Parathyroid adenoma (tissue), 2 donors: Measurements from ENCODE around the gene ENPEP.
A peak's percentile ranks its signal among the peaks of the same experiment; 100 is the strongest.

Experiments
- H2AFZ ChIP-seq: fragments of 300-600 bp; sonication (generic); one replicate; pipeline ENCODE4 v1.7.0; 2017; ENCODE audit warnings: antibody characterized with exemption, mild to moderate bottlenecking
- H3K27ac ChIP-seq: fragments of 300-600 bp; sonication (generic); one replicate; pipeline ENCODE4 v1.7.0; 2017
- H3K27me3 ChIP-seq: fragments of 300-600 bp; sonication (generic); one replicate; pipeline ENCODE4 v1.7.0; 2017; ENCODE audit warnings: low read length; ENCODE audit not compliant: control insufficient read depth, insufficient read depth
- H3K36me3 ChIP-seq: fragments of 300-600 bp; sonication (generic); one replicate; pipeline ENCODE4 v1.7.0; 2017; ENCODE audit warnings: low read length; ENCODE audit not compliant: control insufficient read depth, insufficient read depth
- H3K4me1 ChIP-seq: fragments of 300-600 bp; sonication (generic); one replicate; pipeline ENCODE4 v1.7.0; 2017; ENCODE audit warnings: control low read depth
- H3K4me2 ChIP-seq: fragments of 300-600 bp; sonication (generic); one replicate; pipeline ENCODE4 v1.7.0; 2017; ENCODE audit warnings: low read length
- H3K4me3 ChIP-seq: fragments of 300-600 bp; sonication (generic); one replicate; pipeline ENCODE4 v1.7.0; 2017; ENCODE audit warnings: low read depth, low read length
- H3K79me2 ChIP-seq: fragments of 300-600 bp; sonication (generic); one replicate; pipeline ENCODE4 v1.7.0; 2017; ENCODE audit warnings: control low read depth
- H3K9ac ChIP-seq: fragments of 300-600 bp; sonication (generic); one replicate; pipeline ENCODE4 v1.7.0; 2017; ENCODE audit warnings: mild to moderate bottlenecking
- H3K9me3 ChIP-seq: fragments of 300-600 bp; sonication (generic); one replicate; pipeline ENCODE4 v1.7.0; 2017; ENCODE audit warnings: low read length; ENCODE audit not compliant: control insufficient read depth
- CTCF ChIP-seq: fragments of 300-600 bp; sonication (generic); IDR thresholded peaks from one replicate; pipeline ENCODE4 v1.7.0; 2017; ENCODE audit warnings: antibody characterized with exemption, mild to moderate bottlenecking
- donor health status: primary hyperparathyroidism.

ENPEP gene

GRCh38 chr4:110477836-110478235, 1.9 kb downstream of the ENPEP start:
- Histone ChIP-seq H2AFZ (no peak overlapping the region), H3K4me2 (peak overlapping the region; percentile 83), H3K36me3 (no peaks in the 10 kb centered on the region), H3K9ac (no peak overlapping the region), H3K27ac (peak overlapping the region; percentile 11), H3K4me1 (no peaks in the 10 kb centered on the region), H3K27me3 (no peaks in the 10 kb centered on the region), H3K4me3 (peak overlapping the region; percentile 79), H3K79me2 (no peaks in the 10 kb centered on the region), H3K9me3 (no peaks in the 10 kb centered on the region)
- no peak for TF ChIP-seq CTCF

GRCh38 chr4:110480031-110480549, 4.1 kb downstream of the ENPEP start:
- Histone ChIP-seq H3K4me2 (peak overlapping the region; percentile 11), H3K4me3 (peak overlapping the region; percentile 21)

GRCh38 chr4:110480746-110481271, 4.9 kb downstream of the ENPEP start:
- Histone ChIP-seq H3K4me3 (peak overlapping the region; percentile 21), H2AFZ (no peak overlapping the region)

More at GRCh38 chr4:110480031-110480549, 4.1 kb downstream of the ENPEP start:
- no peaks in the 10 kb centered on the region for H3K27me3 ChIP-seq
- no peak for TF ChIP-seq CTCF
- no peaks in the 10 kb centered on the region for H3K79me2 ChIP-seq
- H2AFZ ChIP-seq: no peak overlapping the region
- peak overlapping the region; percentile 32 for H3K27ac ChIP-seq
- H3K4me1 ChIP-seq: no peaks in the 10 kb centered on the region
- no peak overlapping the region for H3K9ac ChIP-seq
- no peaks in the 10 kb centered on the region for H3K36me3 ChIP-seq
- no peaks in the 10 kb centered on the region for H3K9me3 ChIP-seq

GRCh38 chr4:110483516-110483915, 7.6 kb downstream of the ENPEP start:
- no peaks in the 10 kb centered on the region for H3K4me1 ChIP-seq
- no peaks in the 10 kb centered on the region for H3K9me3 ChIP-seq
- no peak overlapping the region for H3K9ac ChIP-seq
- H3K27ac ChIP-seq: no peak overlapping the region
- H3K4me3 ChIP-seq: peak overlapping the region; percentile 12
- no peaks in the 10 kb centered on the region for H3K79me2 ChIP-seq
- no peak for TF ChIP-seq CTCF
- no peaks in the 10 kb centered on the region for H3K27me3 ChIP-seq
- no peak overlapping the region for H2AFZ ChIP-seq
- H3K4me2 ChIP-seq: peak overlapping the region; percentile 56
- H3K36me3 ChIP-seq: no peaks in the 10 kb centered on the region

More at GRCh38 chr4:110480746-110481271, 4.9 kb downstream of the ENPEP start:
- no peaks in the 10 kb centered on the region for H3K27me3 ChIP-seq
- peak overlapping the region; percentile 32 for H3K27ac ChIP-seq
- no peaks in the 10 kb centered on the region for H3K9me3 ChIP-seq
- no peak overlapping the region for H3K9ac ChIP-seq
- H3K79me2 ChIP-seq: no peaks in the 10 kb centered on the region
- H3K4me1 ChIP-seq: no peaks in the 10 kb centered on the region
- peak overlapping the region; percentile 11 for H3K4me2 ChIP-seq
- no peak for TF ChIP-seq CTCF
- H3K36me3 ChIP-seq: no peaks in the 10 kb centered on the region

GRCh38 chr4:110484029-110484428, 8.1 kb downstream of the ENPEP start:
- no peaks in the 10 kb centered on the region for H3K79me2 ChIP-seq

More at GRCh38 chr4:110484029-110484428, 8.1 kb downstream of the ENPEP start:
- Histone ChIP-seq H3K36me3 (no peaks in the 10 kb centered on the region), H3K27me3 (no peaks in the 10 kb centered on the region), H3K4me2 (peak overlapping the region; percentile 56), H3K4me3 (peak overlapping the region; percentile 12), H3K9ac (no peak overlapping the region), H3K4me1 (no peaks in the 10 kb centered on the region), H2AFZ (no peak overlapping the region), H3K27ac (no peak overlapping the region), H3K9me3 (no peaks in the 10 kb centered on the region)
- TF ChIP-seq CTCF: no peak
